ENCODE data around the gene NLRC5.
"Not testable (repeated sequence)": the region's sequence is repeated elsewhere in the genome, so short reads cannot be mapped to it uniquely, and the experiment has no call there.

The NLRC5 gene

DNA sequence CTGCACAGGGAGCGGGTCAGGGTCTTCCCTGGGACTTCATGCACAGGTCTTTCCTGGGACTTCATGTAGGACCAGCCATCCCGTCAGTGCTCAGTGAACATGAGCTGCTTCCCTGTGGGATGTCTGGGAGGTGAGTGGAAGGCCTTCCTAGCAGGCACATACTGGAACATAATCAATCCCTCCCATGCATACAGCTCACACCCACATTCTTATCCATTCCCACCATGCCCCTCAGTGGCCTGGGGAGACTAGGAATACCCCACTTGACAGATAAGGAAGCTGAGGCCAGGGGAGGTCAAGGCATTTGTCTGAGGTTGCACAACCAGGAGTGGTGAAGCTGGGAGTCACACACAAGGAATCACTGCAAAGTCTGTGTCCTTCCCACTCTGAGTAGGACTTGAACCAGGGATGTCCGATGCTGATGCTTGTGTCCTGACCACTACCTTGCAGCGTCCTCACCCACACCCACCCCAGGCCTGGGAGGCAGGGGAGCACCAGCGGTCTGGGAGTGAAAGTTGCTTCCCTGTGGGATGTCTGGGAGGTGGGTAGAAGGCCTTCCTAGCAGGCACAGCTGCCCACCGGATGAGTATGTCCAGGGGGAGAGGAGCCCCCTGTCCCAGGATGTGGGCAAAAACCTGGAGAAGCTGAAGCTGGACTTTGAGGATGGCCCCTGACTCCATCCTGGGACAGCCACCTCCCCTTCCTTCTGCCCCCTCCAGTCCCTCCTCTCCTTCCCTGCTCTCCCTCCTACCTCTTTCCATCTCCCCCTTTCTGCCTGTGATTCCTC, 1.0 kb upstream of the NLRC5 start (continued):
- TF ChIP-seq ZNF510 (tag by site-specific recombination; IDR thresholded peaks at IDR 0.05; ENCODE audit: insufficient replicate concordance): no peak
- no peak for TF ChIP-seq PRDM10 (tag by site-specific recombination; IDR thresholded peaks at IDR 0.05)
- no peak for TF ChIP-seq BCL11B (tag by site-specific recombination; IDR thresholded peaks at IDR 0.05; ENCODE audit: low read depth)
- TF ChIP-seq PATZ1 (tag by site-specific recombination; IDR thresholded peaks at IDR 0.05): no peak

DNA sequence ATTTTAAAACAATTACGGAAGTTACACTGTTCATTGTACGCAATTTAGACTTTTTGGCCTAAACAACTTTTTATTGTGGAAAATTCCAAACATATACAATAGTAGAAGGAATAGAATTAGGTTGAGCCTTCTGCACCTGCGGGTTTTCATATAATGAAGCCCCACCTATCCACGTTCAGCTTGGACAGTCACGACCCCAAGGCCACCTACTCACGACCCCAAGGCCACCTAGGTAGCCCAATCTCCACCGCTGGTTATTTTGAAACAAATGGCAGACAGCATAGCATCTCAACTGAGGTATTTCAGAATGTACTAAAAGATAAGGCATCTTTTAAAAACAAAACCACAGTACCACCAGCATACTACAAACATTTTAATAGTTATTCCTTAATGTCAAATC, 631 bp downstream of the NLRC5 start:
- Histone ChIP-seq H3K4me1 (ENCODE audit: control insufficient read depth, insufficient read depth, low read length) (peaks cover 4% of the 10 kb centered on the region; the same call in 1 of the 2 replicates), H3K36me3 (ENCODE audit: control insufficient read depth in 2 of 2, insufficient read depth in 1 of 2, low read length in 2 of 2) (no peaks in the 10 kb centered on the region), H3K4me3 (ENCODE audit: low read depth, low read length) (peak overlapping the region; percentile 64), H3K9me3 (ENCODE audit: control insufficient read depth, insufficient read depth, low read depth, low read length) (no peaks in the 10 kb centered on the region), H3K27ac (ENCODE audit: extremely low read depth, low read depth, low read length) (no peak overlapping the region)
- POLR2A ChIA-PET: interaction anchor here (1.0 to 1.2 kb wide), 4 partner anchors 10 to 103 kb away, joined by 3 to 8 read pairs (median 5); partner anchors contain the start of gene CPNE2
- TF ChIP-seq, protein P1, sequence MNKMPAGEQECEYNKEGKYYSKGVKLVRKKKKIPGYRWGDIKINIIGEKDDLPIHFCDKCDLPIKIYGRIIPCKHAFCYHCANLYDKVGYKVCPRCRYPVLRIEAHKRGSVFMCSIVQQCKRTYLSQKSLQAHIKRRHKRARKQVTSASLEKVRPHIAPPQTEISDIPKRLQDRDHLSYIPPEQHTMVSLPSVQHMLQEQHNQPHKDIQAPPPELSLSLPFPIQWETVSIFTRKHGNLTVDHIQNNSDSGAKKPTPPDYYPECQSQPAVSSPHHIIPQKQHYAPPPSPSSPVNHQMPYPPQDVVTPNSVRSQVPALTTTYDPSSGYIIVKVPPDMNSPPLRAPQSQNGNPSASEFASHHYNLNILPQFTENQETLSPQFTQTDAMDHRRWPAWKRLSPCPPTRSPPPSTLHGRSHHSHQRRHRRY (tag by site-specific recombination; IDR thresholded peaks at IDR 0.05): no peak
- TF ChIP-seq, protein P2, sequence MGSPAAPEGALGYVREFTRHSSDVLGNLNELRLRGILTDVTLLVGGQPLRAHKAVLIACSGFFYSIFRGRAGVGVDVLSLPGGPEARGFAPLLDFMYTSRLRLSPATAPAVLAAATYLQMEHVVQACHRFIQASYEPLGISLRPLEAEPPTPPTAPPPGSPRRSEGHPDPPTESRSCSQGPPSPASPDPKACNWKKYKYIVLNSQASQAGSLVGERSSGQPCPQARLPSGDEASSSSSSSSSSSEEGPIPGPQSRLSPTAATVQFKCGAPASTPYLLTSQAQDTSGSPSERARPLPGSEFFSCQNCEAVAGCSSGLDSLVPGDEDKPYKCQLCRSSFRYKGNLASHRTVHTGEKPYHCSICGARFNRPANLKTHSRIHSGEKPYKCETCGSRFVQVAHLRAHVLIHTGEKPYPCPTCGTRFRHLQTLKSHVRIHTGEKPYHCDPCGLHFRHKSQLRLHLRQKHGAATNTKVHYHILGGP (tag by site-specific recombination; IDR thresholded peaks at IDR 0.05): no peak
- CTCF ChIA-PET: interaction anchor here (2.0 kb wide), 1 partner anchor 25 kb away, joined by 11 read pairs; no protein-coding TSS in a partner anchor

GRCh38 chr16:56990407-56991286, 1.3 kb downstream of the NLRC5 start:
- POLR2A ChIA-PET: no interaction called here
- TF ChIP-seq KLF9 (tag by site-specific recombination; IDR thresholded peaks at IDR 0.05; ENCODE audit: low read depth) (peak; percentile 32; the same call in 1 of the 2 replicates), GLI4 (tag by site-specific recombination; IDR thresholded peaks at IDR 0.05) (0 out of 2 replicates have a peak, but pooled peaks have one; percentile 73), HOXD13 (CRISPR knock-in tag; IDR thresholded peaks at IDR 0.05; ENCODE audit: borderline replicate concordance) (no peak)
- CTCF ChIA-PET: no interaction called here
- no peak overlapping the region for H3K27ac ChIP-seq (ENCODE audit: extremely low read depth, low read depth, low read length)
- no peaks in the 10 kb centered on the region for H3K9me3 ChIP-seq (ENCODE audit: control insufficient read depth, insufficient read depth, low read depth, low read length)
- peaks cover 4% of the 10 kb centered on the region; the same call in 1 of the 2 replicates for H3K4me1 ChIP-seq (ENCODE audit: control insufficient read depth, insufficient read depth, low read length)
- H3K36me3 ChIP-seq (ENCODE audit: control insufficient read depth in 2 of 2, insufficient read depth in 1 of 2, low read length in 2 of 2): no peaks in the 10 kb centered on the region
- no peak overlapping the region for H3K4me3 ChIP-seq (ENCODE audit: low read depth, low read length)

GRCh38 chr16:56992431-56992830, 3.1 kb downstream of the NLRC5 start:
- POLR2A ChIA-PET: interaction anchor here (0.7 kb wide), 1 partner anchor 633 kb away, joined by 3 read pairs; no protein-coding TSS in a partner anchor
- H3K27ac ChIP-seq (ENCODE audit: extremely low read depth, low read depth, low read length); H3K4me3 ChIP-seq (ENCODE audit: low read depth, low read length); H3K36me3 ChIP-seq (ENCODE audit: control insufficient read depth in 2 of 2, insufficient read depth in 1 of 2, low read length in 2 of 2); H3K9me3 ChIP-seq (ENCODE audit: control insufficient read depth, insufficient read depth, low read depth, low read length); H3K4me1 ChIP-seq (ENCODE audit: control insufficient read depth, insufficient read depth, low read length): not testable (repeated sequence)
- CTCF ChIA-PET: interaction anchor here (0.6 to 1.2 kb wide), 2 partner anchors 28 to 52 kb away, joined by 3 to 5 read pairs; no protein-coding TSS in a partner anchor
